AG04450 (cell line): ENCODE data around the gene KIAA1549. TPM values are rescaled to one million over a fixed set of nuclear protein-coding genes. Genes with fewer than 3 reads are reported as not detected.
"Not testable (repeated sequence)": the region's sequence is repeated elsewhere in the genome, so short reads cannot be mapped to it uniquely, and the experiment has no call there.

ENCODE experiments used
- CTCF ChIA-PET: fragments of 300-600, 350-600 bp; formaldehyde crosslinking; extraction: SDS; loops from one replicate; lab custom pipeline; 2022; ENCODE audit warnings: antibody characterized with exemption, inconsistent platforms; lab: Charles Lee
- POLR2A ChIA-PET: fragments of 350-600 bp; formaldehyde crosslinking; extraction: SDS; loops from one replicate; lab custom pipeline; 2021; ENCODE audit warnings: antibody characterized with exemption, inconsistent platforms; lab: Yijun Ruan, JAX
- DNase-seq: peaks from one replicate; pipeline ENCODE4 v3.0.0-alpha.2; 2011; ENCODE audit warnings: low read depth, low spot score
- H3K27ac ChIP-seq: one replicate; pipeline ENCODE4 v1.5.1; 2012; ENCODE audit warnings: low read depth, low read length, control low read depth
- H3K27me3 ChIP-seq: one replicate; pipeline ENCODE4 v1.6.0; 2012; ENCODE audit warnings: low read length; ENCODE audit not compliant: control insufficient read depth, insufficient read depth
- H3K4me3 ChIP-seq: 2 replicates; pipeline ENCODE4 v1.5.1; 2011; ENCODE audit warnings: mild to moderate bottlenecking, low read depth, low read length, control low read depth
- H3K9me3 ChIP-seq: 2 replicates; pipeline ENCODE4 v1.5.1; 2012; ENCODE audit warnings: low read length; ENCODE audit not compliant: control insufficient read depth, insufficient read depth
- polyA plus RNA-seq: library from polyadenylated mRNA; depleted of rRNA; stranded (reverse); fragments of >200 nt; gene quantifications from 2 replicates; pipeline ENCODE4 v1.2.3, GENCODE V29; 2011
- TF ChIP-seq, protein P1 (sequence below): IDR thresholded peaks from 2 replicates; pipeline ENCODE4 v1.5.1; 2011; ENCODE audit warnings: low read depth, low read length, control low read depth, inconsistent platforms

KIAA1549 gene
- polyA plus RNA-seq, 1 experiment: 2.9 TPM

DNA sequence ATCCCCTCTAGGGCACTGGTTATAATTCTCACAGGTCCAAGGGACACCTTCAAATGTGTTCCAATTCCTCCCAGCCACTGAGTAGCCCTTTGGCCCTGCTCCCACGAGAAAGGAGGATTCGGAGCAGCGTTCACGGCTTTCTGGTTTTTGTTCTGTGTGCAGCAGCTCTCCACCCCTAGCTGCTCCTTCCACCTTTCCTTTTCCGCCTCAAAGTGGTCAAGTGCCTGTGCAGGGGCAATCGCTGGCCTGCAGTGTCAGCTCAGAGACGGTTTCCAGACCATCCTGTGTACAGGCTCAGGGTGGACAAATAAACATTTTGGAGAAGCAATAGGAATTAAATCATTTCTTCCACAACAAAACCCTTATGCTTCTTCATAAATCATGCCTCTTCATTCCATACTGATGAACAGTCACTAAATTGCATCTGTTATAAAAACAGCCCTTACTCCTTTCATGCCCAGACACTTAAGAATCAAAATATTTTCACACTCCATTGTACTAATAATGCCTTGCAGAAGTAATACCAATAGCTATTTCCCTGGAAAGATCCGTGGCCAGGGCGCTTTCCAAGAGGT, 1.1 kb downstream of the KIAA1549 start:
- TF ChIP-seq, protein P1, sequence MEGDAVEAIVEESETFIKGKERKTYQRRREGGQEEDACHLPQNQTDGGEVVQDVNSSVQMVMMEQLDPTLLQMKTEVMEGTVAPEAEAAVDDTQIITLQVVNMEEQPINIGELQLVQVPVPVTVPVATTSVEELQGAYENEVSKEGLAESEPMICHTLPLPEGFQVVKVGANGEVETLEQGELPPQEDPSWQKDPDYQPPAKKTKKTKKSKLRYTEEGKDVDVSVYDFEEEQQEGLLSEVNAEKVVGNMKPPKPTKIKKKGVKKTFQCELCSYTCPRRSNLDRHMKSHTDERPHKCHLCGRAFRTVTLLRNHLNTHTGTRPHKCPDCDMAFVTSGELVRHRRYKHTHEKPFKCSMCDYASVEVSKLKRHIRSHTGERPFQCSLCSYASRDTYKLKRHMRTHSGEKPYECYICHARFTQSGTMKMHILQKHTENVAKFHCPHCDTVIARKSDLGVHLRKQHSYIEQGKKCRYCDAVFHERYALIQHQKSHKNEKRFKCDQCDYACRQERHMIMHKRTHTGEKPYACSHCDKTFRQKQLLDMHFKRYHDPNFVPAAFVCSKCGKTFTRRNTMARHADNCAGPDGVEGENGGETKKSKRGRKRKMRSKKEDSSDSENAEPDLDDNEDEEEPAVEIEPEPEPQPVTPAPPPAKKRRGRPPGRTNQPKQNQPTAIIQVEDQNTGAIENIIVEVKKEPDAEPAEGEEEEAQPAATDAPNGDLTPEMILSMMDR: no peak
- H3K27ac ChIP-seq: no peak overlapping the region
- CTCF ChIA-PET: interaction anchor here (1.4 to 3.1 kb wide), 2 partner anchors 94 to 241 kb away, joined by 3 to 16 read pairs; no protein-coding TSS in a partner anchor
- DNase-seq: no peak
- no peaks in the 10 kb centered on the region for H3K27me3 ChIP-seq
- peak overlapping the region; percentile 74 for H3K4me3 ChIP-seq
- POLR2A ChIA-PET: interaction anchor here (1.1 to 1.5 kb wide), 3 partner anchors 12 to 94 kb away, joined by 3 to 4 read pairs (median 4); no protein-coding TSS in a partner anchor
- no peaks in the 10 kb centered on the region for H3K9me3 ChIP-seq

DNA sequence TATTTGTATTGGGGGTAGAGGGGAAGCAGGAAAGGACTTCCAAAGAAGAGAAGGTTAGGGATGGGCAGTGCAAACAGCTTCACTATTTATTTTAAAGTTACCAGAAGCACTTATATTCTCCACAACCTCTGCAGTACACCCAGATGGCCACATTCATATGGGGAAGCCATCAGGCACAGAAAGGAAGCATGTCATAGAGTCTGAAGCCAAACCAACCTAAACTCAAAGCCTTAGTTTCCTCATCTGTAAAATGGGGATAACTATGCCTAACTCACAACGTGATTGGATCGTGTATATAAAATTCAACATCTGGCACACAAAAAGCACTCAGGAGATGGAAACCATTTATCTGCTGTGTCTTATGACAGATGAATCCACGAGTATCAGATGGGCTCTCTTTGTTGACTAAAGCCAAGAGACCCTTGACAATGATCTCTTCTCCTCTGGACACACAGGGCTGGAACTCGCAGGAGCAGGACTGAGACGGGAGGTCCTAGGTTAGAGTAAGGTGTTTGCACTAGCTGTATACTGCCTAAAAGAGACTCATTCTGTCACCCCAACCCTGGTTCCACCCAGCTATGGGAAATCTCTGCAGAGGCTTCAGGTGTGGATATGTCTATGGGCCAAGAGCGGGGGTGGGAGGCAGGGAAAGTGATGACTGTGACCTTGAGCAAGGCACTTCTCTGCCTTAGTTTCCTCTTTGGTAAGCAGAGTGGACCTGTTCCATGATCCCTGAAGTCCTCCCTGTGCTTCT, 1.8 kb downstream of the KIAA1549 start:
- no peaks in the 10 kb centered on the region for H3K27me3 ChIP-seq
- no peak for DNase-seq
- peak overlapping the region; percentile 74 for H3K4me3 ChIP-seq
- no peak overlapping the region for H3K27ac ChIP-seq
- ChIA-PET CTCF (interaction anchor here (1.4 to 3.1 kb wide), 2 partner anchors 93 to 241 kb away, joined by 3 to 16 read pairs; no protein-coding TSS in a partner anchor), POLR2A (interaction anchor here (1.1 to 1.5 kb wide), 3 partner anchors 12 to 93 kb away, joined by 3 to 4 read pairs (median 4); no protein-coding TSS in a partner anchor)
- TF ChIP-seq, protein P1: peak; percentile 34; the same call in 1 of the 2 replicates
- H3K9me3 ChIP-seq: no peaks in the 10 kb centered on the region

DNA sequence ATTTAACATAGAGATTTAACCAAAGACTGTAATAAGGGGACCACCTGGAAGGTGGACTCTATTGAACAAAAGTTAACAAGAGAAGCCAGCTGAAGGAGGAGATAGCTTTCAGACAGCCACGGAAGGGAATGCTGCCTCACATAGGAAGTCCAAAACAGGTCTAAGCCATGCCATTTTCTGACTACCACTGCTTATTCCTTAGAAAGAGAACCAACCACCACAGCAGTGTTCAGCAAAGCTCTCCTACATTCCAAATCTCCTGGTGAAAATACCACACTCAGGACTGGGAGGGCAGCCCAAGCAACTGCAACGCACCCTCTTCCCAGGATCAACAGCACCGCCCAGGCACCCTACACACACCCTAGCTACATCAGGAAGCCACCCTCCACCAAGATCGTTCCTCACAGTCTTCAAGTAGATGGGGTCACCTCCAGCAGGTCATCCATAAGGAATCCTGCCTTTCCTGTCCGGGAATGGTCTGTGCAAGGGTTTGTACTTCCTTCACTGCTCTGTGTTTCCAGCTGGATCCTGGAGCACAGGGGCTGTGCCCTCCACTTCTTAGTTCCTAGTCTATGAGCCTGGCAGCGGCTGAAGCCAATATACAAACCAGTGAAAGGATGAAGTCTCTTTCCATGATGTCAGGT, 2.5 kb downstream of the KIAA1549 start:
- H3K9me3 ChIP-seq: no peaks in the 10 kb centered on the region
- H3K27ac ChIP-seq: no peak overlapping the region
- TF ChIP-seq, protein P1: no peak
- CTCF ChIA-PET: interaction anchor here (3.1 kb wide), 1 partner anchor 92 kb away, joined by 16 read pairs; no protein-coding TSS in a partner anchor
- no peak for DNase-seq
- POLR2A ChIA-PET: no interaction called here
- no peaks in the 10 kb centered on the region for H3K27me3 ChIP-seq
- H3K4me3 ChIP-seq: no peak overlapping the region

DNA sequence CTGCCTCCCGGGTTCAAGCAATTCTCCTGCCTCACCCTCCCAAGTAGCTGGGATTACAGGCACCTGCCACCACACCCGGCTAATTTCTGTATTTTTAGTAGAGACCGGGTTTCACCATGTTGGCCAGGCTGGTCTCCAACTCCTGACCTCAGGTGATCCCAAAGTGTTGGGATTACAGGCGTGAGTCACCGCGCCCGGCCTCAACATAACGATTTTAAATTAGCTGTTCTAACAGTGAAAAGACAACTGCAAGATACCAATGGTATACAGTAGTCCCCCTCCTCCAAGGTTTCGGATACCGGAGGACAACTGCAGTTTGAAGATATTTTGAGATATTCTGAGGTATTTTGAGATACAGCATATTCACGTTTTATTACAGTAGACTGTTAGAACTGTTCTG, 5.0 kb downstream of the KIAA1549 start:
- DNase-seq, H3K9me3 ChIP-seq, H3K27me3 ChIP-seq, H3K27ac ChIP-seq, H3K4me3 ChIP-seq, POLR2A ChIA-PET: not testable (repeated sequence)
- CTCF ChIA-PET: interaction anchor here (0.8 to 2.6 kb wide), 3 partner anchors 88 to 99 kb away, joined by 3 to 13 read pairs (median 6); no protein-coding TSS in a partner anchor

DNA sequence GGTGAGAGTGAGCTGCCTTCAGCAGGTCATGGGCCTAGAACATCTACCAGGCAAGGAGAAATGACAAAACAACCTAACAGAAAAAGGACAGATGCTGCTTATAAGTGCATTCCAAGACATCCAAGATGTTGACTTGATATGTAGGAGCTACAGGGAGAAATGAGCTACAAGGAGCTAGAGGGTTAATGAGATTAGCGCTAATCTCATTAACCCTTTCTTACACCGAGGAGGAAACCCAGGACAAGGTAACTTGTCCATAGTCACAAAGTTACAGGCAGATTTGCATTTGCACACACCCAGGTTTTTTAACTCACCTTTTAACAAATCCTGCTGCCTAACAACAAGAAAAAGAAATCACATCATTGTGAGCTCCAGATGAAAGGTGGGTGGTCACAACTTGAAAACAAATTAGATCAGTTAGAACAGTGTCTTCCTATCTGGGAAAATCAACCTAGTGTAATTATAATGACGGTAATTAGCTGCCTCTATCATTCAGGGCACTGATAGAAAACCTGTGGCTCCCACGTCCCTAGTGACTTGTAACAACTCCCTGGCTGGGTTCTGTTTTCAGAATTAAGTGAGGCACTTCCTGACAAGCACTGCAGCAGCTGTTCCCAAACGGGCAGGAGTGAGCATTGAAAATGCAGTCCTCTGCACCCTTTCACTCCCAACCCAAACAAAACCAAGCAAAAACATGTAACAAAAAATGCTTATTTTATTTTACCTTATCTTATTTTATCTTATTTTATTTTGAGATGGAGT, 5.7 kb downstream of the KIAA1549 start:
- DNase-seq: no peak
- no peaks in the 10 kb centered on the region for H3K9me3 ChIP-seq
- ChIA-PET POLR2A (no interaction called here), CTCF (interaction anchor here (0.8 to 2.6 kb wide), 3 partner anchors 87 to 99 kb away, joined by 3 to 13 read pairs (median 6); no protein-coding TSS in a partner anchor)
- H3K4me3 ChIP-seq: no peak overlapping the region
- no peak overlapping the region for H3K27ac ChIP-seq
- TF ChIP-seq, protein P1: no peak
- H3K27me3 ChIP-seq: no peaks in the 10 kb centered on the region
